Hypothalamus (tissue), 51 donors: ENCODE measurements around the gene CEP19.
"Not testable (repeated sequence)": the region's sequence is repeated elsewhere in the genome, so short reads cannot be mapped to it uniquely, and the experiment has no call there.

Source experiments
- DNase-seq, 51 donors: peaks; one replicate each; lab custom pipeline; 2025; lab: John Stamatoyannopoulos, UW

The CEP19 gene, protein sequence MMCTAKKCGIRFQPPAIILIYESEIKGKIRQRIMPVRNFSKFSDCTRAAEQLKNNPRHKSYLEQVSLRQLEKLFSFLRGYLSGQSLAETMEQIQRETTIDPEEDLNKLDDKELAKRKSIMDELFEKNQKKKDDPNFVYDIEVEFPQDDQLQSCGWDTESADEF

DNA sequence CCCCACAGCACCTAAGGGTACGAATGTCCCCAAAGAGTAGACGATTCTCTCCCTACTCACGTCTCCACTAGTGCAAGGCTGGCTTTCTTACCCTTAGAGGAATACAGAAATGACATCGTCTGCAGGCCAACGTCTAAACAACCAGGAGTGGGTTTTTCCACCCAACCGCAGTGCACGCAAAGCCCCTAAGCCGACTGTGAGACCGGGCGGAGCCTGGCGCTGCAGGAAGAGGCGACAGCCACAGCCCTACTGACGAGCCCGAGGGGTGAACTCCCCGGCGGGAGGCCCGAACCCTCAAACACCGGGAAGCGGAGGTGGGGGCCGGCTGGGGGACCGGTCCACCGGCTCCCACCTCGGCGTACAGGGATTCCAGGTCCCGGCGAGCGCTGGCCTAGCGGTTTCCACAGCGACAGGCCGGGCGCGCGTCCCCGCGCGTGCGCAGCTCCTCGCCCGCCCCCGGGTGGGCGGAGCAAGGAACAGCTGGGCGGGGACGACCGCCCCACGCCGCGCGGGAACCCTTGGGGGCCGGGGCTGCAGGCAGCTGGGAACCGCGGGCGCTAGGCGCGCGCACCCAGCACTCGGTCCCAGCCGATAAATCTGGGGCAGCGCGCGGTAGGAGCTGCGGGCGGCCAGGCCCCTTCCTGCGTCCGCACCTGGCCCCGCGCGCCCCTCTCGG is at the start of gene CEP19, which contains the start of gene PIGX:
Gene CEP19 (minus strand): TSS at position 413 of the 676 bp plus-strand sequence. CDS start 3,593 bp downstream, outside the sequence.
Gene PIGX (plus strand): TSS at position 540 of the 676 bp plus-strand sequence.
- peak; percentile 35 to 94 (median 83) for DNase-seq

DNA sequence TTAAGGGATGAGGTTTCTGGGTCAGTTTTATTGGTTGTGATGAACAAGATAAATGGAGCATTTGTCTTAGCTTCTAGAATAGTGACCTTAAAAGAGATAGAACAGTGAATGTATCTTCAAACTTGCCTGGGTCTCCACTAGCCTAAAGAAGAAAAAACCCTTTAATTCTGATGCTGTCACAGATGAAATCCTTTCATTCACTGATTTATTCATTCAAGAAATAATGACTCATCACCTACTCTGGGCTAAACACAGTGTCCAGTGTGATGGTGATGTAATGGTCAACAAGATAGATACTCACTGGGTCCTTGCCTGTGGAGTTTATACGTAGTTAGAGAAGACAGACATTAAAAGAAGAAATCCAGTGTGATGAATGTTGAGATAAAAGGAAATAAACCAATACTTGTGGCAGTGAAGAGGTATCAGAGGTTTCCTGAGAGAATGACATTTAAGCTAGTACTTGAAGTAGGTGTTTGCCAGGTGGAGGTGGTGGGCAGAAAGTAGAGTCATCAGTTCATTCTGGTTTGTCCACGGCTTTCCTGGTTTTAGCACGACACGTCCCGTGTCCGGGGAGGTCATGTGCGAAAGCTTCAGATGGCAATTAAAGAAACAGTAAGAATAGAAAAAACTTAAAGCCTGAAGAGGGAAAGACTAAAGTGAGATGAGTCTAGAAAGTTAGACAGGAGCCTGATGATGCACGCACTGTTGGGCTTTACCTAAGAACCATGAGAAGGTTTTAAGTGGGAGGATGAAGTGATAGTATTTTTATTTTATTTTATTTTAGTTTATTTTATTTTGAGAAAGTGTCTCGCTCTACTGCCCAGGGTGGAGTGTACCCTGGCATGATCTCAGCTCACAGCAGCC is 46.1 kb upstream of the CEP19 start:
- peak in 3 of 51 donors; percentile 24 to 38 (median 24) for DNase-seq

DNA sequence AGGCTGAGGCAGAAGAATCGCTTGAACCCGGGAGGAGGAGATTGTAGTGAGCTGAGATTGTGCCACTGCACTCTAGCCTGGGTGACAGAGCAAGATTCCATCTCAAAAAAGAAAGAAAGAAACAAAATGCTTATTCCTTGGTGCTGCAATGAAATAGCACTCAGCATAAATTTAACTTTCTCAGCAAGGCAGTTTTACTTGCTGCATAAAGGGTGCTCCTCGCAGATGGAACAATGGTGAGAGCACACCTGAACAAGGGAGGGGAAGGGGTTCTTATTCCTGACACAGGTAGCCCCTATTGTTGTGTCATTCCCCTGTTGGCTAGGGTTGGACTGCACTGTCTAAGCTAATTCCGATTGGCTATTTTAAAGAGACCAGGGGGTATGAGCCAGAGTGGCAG is 44.7 kb upstream of the CEP19 start:
- no peak for DNase-seq

DNA sequence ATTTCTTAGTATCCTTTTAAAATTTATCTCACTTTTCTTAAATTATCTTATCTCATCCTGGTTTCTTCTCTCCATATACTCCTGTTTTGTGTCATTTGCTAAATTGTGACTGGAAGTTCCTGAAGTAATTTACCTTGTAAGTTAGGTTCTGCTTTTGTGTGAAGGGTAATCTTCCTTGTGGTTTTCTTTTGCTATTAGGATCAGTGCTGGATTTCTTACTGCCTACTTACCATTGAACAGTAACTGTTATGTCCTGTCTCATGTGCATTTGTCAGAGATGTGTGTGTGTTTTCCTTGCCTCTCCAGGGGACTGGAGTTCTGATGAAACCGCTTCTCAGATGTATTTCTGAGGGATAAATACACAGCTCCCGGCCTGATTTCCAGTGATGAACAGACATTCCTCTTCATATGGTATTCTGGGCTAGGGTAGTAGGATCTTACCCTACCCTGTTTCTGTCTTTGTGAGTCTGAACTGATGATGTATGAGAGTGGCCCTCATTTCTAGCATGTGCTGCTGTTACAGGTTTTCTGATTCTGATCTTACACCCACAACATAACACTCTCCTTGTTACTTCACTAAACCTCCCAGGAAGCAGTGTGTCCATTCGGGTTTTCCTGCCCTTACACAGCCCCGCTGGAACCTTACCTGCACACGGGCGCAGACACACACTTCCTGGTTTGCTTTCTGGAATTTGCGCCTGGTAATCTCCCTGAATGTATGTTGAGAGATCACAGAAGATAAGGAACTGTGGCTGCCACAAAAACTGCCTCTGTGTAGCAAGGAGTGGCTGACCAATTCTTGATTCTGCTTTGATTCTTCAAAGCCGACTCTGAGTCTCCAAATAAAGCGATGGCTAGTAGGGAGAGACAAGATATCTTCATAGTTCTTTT is 42.3 kb upstream of the CEP19 start:
- no peak for DNase-seq

DNA sequence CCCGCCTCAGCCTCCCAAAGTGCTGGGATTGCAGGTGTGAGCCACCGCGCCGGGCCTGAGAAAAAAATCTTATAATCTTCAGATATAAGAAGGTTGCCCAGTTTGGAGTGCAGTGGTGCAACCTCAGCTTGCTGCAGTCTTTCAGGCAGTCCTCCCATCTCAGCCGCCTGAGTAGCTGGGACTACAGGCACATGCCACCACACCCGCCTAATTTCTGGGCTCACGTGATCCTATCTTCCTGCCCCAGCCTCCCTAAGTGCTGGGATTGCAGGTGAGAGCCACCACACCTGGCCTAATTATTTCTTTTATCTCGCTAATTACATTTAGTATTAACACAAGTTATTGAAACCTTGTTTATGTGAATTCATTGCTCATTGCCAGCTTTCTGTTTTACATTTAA is 41.2 kb upstream of the CEP19 start:
- DNase-seq = no peak

DNA sequence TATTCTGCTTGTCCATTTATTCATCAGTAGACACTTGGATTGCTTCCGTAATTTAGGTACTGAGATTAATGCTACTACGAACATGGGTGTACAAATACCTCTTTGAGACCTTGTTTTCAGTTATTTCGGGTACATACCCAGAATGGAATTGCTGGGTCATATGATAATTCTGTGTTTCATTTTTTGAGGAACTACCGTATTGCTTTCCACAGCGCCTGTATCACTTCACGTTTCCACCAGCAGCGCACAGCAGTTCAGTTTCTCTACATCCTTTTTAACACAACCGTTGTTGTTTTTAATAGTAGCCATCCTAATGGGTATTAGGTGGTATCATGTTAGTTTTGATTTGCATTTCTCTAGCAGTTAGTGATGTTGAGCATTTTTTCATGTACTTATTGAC is 37.1 kb upstream of the CEP19 start:
- no peak for DNase-seq

DNA sequence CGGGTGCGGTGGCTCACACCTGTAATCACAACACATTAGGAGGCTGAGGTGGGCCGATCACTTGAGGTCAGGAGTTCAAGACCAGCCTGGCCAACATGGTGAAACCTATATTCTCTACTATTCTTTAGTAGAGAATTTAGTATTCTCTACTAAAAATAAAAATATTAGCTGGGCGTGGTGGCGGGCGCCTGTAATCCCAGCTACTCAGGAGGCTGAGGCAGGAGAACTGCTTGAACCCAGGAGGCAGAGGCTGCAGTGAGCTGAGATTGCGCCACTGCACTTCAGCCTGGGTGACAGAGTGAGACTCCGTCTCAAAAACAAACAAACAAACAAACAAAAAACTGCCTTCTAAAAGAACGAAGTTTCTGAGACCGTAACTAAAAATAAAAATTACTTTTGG is 31.5 kb upstream of the CEP19 start:
- DNase-seq = not testable (repeated sequence)

DNA sequence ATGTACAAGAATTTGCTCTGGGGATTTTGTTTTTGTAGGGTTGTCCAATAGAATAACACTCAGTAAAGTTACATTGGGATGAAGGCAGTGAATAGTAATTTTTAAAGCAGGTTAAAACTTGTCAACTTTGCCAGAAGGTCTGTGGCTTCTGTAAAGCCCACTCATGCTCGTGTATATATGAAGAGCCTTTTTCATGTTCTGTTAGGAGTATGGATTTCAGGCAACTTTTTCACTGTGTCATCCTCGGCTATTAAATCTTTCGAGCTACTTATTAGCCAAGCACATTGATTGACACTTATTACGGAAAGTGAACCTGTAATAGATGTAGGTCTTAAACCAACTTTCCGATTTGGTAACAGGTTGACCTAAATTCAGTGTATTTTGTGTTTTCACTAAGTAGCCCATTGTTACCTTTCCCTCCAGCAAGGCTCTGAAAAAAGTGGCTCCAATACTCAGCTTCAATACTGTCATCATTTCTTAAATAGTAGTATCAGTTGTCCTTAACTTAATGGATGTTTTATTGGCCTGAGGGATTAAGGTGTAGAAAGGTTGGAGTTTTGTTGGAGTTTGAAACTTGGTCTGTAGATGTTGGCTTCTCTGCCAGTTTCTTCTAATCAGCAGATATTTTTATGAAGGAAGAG is 29.3 kb upstream of the CEP19 start:
- peak in 1 of 51 donors; percentile 10 for DNase-seq

DNA sequence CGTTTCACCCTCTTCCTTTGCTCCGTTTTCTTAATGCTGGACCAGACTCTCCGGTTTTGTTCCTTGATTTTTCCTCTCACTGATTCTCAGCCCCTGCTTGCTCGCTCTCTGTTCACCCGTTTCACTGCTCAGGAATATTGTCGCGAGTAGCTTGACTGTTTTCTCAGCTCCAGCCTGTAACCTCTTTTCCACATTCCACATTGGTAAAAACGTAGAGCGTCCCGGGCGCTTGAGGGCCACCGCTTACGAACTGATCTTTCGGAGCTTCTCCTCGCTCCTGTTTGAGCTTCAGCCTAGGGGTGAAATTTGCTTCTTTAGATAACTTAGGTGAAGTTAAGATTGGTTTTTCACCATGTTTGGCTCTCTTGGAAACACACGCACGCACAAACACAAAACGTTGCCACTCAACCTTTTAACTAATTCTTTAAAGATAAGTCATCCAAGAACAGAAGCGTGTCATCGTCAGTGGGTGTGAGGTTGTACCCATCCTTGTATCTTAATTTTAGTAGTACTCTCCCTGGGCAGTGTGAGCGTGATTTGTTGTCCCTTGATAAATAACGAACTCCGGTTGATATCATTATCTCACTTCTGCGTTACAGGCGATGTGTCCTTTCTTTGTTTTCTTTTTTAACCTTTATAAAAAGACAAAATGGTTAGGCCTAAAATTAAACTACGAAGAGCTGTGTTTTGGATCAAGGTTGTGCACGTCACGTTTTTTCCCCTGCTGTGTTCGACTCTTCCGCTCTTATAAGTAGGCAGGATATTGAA is 28.6 kb upstream of the CEP19 start:
- peak in 18 of 51 donors; percentile 20 to 67 (median 38) for DNase-seq

DNA sequence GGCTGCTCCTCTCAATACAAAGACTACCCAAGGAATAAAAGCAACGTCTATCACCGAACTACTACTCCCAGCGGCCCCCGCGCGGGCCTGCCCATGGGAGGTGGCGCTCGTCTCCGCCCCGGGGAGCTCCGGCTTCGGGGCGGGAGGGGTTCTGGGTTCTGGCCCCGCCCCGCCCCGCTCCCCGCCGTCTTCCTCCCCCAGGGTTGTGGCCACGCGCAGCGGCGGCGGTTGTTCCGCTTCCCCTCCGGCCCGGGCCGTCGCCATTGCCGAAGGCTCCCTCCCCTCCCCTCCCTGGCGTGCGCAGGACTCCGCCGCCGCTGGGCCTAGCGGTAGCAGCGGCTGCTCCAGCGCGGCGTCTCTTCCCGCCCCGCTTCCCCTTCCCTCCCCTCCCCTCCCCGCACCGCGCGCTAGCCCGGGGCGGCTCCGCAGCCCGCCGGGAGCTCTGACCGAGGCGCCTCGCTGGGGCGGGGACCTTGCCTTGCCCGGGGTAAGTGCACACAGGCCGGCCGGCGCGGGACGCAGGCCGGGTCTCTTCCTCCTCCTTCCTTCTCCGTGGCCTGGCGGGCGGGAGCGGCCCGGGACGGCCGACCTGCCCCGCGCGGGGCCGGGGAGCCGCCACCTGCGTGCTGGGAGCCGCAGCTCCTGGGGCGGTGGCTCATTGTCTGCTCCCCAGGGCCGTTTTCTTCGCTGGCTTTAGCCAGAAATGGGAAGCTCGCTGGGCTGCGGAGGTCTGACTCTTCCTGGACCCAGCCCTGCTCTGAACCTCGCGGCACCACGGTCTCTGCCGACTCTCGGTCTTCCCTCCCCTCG is 27.8 kb upstream of the CEP19 start, which contains the start of gene PAK2:
Gene PAK2 (plus strand): TSS at position 187 of the 810 bp plus-strand sequence. CDS start 42,790 bp downstream, outside the sequence.
- DNase-seq = peak; percentile 30 to 97 (median 88)

DNA sequence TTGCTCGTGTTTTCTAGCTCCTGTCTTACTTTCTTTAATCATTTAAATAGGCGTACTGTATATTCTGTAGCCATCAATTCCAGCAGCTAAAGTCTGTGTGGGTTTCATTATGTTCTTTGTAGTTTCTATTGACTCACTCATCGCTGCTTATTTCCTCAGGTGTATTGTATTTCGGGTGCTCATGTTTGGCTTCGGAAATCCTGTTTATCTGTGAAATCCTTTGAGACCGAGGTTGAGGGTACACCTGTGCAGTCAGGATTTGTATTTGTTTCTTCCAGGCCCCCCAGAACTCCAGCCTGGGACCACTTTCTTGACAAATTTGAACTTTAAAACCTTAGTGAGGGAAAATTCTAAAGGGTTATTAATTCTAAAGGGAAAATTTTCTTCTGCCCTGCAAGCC is 25.6 kb upstream of the CEP19 start:
- DNase-seq = no peak

DNA sequence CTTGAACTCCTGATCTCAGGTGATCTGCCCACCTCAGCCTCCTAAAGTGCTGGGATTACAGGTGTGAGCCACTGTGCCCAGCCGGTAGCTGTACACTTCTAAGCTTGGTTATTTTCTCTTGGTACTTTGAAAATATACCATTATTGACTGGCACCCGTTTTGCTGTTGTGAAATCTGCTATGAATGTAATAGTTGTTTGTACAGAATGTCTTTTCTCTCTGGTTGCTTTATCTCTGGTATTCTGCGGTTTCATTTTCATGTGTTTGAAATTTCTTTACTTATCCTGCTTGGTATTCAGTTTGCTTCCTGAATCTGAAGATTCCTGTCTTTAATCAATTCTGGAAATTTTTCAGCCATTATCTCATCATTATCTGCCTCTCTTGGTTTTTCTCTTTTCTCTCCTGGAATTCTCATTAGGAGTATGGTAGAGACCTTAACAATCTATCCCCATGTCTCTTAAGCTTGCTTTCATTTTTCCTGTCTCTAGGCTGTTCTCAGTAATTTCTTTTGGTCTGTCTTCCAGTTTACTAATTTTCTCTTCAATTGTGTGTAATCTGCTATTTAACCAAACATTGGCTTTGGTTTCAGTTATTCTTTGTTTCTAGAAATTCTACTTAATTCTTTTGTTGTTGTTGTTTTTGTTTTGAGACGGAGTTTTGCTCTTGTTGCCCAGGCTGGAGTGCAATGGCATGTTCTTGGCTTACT is 24.8 kb upstream of the CEP19 start:
- DNase-seq = no peak

DNA sequence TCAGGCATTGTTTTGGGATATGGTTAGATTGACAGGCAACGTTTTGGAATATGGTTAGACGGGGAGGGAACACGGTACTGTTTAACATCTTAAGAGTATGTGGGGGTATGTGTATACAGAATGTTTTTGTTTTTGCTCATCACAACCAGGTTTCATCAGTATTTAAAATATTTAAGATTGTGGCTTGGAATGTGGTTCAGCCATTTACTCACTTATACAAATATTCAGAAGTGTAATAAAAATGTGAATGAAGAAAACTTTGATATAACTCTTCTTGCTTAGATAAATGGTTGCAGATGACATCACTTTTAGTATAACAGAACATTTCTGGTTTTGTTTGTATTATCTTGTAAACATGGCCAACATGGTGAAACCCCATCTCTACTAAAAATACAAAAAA is 23.7 kb upstream of the CEP19 start:
- no peak for DNase-seq

DNA sequence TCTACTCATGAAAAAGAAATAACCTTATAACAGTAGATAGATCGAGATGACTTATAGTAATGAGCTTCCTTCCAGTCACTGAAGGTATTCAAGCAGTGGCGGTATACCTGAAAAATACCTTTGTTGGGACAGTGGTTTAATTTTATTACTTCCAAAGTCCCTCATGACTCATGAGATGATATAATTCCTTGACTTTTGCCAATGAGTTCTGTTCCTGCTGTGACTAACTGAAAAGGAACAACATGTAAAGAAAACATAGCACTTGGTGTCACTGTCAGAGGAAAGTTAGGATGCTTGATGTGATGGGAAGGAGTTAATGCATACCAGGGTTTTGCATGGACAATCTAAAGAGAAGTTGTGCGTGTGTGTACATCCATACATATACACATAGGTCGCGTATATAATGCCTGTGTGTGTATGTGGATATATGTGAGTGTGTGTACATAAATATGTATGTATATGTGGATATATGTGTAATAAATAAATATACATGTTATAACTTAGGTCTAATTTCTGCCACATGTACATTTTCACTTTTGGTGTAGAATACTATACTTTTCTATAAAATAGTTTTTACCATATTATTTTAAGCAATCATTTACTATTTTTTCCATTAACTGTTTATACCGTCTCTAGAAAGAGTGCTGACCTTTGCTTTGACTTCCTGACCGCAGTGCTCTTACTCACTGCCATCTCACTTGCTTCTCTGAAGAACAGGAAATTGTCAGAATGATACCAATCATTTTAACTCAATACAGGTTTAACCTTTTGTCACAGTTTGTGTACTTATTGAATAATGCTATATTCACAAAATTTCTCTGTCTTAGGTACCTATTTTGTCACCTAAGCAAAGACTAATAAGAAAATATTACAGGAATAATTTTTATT is 15.0 kb upstream of the CEP19 start:
- DNase-seq = no peak

DNA sequence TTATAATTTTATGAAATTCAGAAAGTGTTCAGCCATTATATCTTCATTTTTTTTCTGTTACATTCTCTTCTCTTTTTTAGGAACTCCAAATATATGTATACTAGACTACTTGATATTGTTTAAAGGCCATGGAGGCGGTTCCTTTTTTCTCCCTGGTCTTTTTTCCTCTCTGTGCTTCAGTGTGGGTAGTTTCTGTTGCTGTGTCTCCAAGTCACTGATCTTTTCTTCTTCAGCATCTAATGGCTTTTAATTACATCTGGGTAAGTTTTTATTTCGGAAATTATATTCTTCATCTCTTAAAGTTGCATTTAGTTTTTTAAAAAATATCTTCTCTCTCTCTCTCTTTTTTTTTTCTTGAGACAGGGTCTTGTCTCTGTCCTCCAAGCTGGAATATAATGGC is 9.0 kb upstream of the CEP19 start:
- DNase-seq = no peak

DNA sequence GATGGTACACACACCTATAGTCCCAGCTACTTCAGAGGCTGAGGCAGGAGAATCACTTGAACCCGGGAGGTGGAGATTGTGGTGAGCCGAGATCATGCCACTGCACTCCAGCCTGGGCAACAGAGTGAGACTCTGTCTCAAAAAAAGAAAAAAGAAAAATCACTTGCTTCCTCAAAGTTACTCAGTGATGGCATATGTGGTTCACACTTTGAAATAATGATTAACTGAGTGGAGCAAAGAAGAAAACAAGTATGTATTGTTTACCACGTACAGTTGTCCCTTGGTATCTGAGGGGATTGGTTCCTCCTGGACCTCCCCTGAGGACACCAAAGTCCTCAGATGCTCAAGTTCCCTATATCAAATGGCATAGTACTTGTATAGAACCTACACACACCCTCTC is 5.1 kb upstream of the CEP19 start:
- DNase-seq = not testable (repeated sequence)
